ENCODE results near the gene TRIM44.
"Not testable (repeated sequence)": the region's sequence is repeated elsewhere in the genome, so short reads cannot be mapped to it uniquely, and the experiment has no call there.

- TF ChIP-seq EZH2 (IDR thresholded peaks at IDR 0.05; ENCODE audit: borderline replicate concordance, low read depth, low read length, severe bottlenecking); CTCF (IDR thresholded peaks at IDR 0.05; ENCODE audit: extremely low read depth in 1 of 2, insufficient read depth in 1 of 2, low read depth in 1 of 2, low read length in 2 of 2); FOS (IDR thresholded peaks at IDR 0.05; ENCODE audit: borderline replicate concordance, insufficient read depth, low read length); POLR2A (IDR thresholded peaks at IDR 0.05; ENCODE audit: low read depth, low read length); POLR2AphosphoS5 (IDR thresholded peaks at IDR 0.05; ENCODE audit: insufficient read depth, low read depth, low read length); MAX (IDR thresholded peaks at IDR 0.05; ENCODE audit: insufficient read depth, insufficient read length); MYC (IDR thresholded peaks at IDR 0.05; ENCODE audit: low read depth, low read length); JUN (IDR thresholded peaks at IDR 0.05; ENCODE audit: borderline replicate concordance, insufficient read depth, insufficient read length, low read depth); GATA2 (IDR thresholded peaks at IDR 0.05; ENCODE audit: insufficient read depth, insufficient read length, low read depth, low read length): not testable (repeated sequence)
Measured at GRCh38 chr11:35860194-35860593, 197.6 kb downstream of the TRIM44 start.
